NCI-H345 treated with DMSO at 0.1 percent for 48 hours (cell line): ENCODE measurements around the gene FGF18.

Experiments used
- DNase-seq: peaks from one replicate; lab custom pipeline; 2025; ENCODE audit not compliant: unreplicated experiment; lab: John Stamatoyannopoulos, UW

The FGF18 gene

GRCh38 chr5:171422495-171422894 lies 3.0 kb downstream of the FGF18 start:
- no peak for DNase-seq

- DNase-seq = no peak
Observed at GRCh38 chr5:171422902-171423663, 3.6 kb downstream of the FGF18 start.

GRCh38 chr5:171424726-171425125 lies 5.3 kb downstream of the FGF18 start:
- DNase-seq = no peak

- no peak for DNase-seq
Observed at GRCh38 chr5:171425596-171426244, 6.3 kb downstream of the FGF18 start.

- no peak for DNase-seq
Observed at GRCh38 chr5:171426266-171426665, 6.8 kb downstream of the FGF18 start.

- DNase-seq = no peak
Observed at GRCh38 chr5:171426680-171427079, 7.2 kb downstream of the FGF18 start.

- DNase-seq = no peak
Observed at GRCh38 chr5:171427318-171428167, 8.1 kb downstream of the FGF18 start.

GRCh38 chr5:171428168-171428696 lies 8.8 kb downstream of the FGF18 start:
- DNase-seq = no peak

- DNase-seq = no peak
Observed at GRCh38 chr5:171428809-171429542, 9.5 kb downstream of the FGF18 start.

- no peak for DNase-seq
Observed at GRCh38 chr5:171429543-171429910, 10.1 kb downstream of the FGF18 start.

GRCh38 chr5:171431251-171431777 lies 11.9 kb downstream of the FGF18 start:
- DNase-seq = no peak

GRCh38 chr5:171432076-171432475 lies 12.6 kb downstream of the FGF18 start:
- DNase-seq = no peak

GRCh38 chr5:171432583-171433351 lies 13.3 kb downstream of the FGF18 start:
- no peak for DNase-seq

GRCh38 chr5:171433352-171433698 lies 13.9 kb downstream of the FGF18 start:
- DNase-seq = no peak

GRCh38 chr5:171433982-171434676 lies 14.7 kb downstream of the FGF18 start:
- DNase-seq = no peak

- DNase-seq = no peak
Observed at GRCh38 chr5:171434874-171435273, 15.4 kb downstream of the FGF18 start.

GRCh38 chr5:171435908-171436307 lies 16.5 kb downstream of the FGF18 start:
- no peak for DNase-seq

- DNase-seq = no peak
Observed at GRCh38 chr5:171436804-171437285, 17.4 kb downstream of the FGF18 start.

- DNase-seq = no peak
Observed at GRCh38 chr5:171437286-171437821, 17.9 kb downstream of the FGF18 start.
